ENCODE results near the gene RBM38. TPM values are rescaled to one million over a fixed set of nuclear protein-coding genes. Genes with fewer than 3 reads are reported as not detected.

The RBM38 gene
- total RNA-seq, 4 donors from 2014 or later = 11.0 to 16.0 (median 12.0) TPM

DNA sequence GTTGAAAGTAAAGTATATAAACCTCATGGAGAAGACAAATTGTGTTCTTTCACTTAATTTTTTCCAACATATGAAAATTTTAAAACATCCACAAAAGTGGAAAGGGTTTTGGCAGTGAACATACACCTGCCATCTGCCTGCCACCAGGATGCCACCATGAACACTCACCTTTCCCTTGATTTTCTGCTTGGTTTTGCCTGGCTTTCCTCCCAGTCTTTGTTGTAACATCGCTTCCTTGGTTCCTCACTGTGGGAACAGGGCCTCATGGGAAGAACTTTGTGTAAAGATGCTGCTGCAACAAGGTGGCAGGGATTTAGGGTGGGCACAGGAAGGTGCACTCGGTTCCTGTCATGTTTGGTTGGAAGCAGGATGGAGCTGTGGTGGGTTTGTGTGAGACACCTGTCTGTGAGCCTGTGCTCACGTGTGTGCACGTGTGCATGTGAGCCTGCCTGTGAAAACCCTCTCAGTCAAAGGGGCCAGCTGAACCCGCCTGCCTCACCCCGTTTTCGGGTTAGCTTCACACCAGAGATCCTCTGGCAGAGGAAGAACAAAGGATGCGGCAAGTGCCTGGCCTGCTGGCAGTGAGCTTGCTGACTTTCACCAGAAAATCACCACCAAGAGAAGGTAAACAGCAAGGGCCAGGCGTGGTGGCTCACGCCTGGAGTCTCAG is 11.0 kb upstream of the RBM38 start:
- Histone ChIP-seq H3K4me1 (no peaks in the 10 kb centered on the region), H3K4me3 (replicated peaks in 1 of 3) (no peak overlapping the region), H3K27me3 (no peaks in the 10 kb centered on the region), H3K9me3 (no peaks in the 10 kb centered on the region), H3K27ac (no peak overlapping the region), H3K36me3 (peaks cover 23 to 33% of the 10 kb centered on the region in 2 donors)
- no peak for DNase-seq
- TF ChIP-seq, protein P1, sequence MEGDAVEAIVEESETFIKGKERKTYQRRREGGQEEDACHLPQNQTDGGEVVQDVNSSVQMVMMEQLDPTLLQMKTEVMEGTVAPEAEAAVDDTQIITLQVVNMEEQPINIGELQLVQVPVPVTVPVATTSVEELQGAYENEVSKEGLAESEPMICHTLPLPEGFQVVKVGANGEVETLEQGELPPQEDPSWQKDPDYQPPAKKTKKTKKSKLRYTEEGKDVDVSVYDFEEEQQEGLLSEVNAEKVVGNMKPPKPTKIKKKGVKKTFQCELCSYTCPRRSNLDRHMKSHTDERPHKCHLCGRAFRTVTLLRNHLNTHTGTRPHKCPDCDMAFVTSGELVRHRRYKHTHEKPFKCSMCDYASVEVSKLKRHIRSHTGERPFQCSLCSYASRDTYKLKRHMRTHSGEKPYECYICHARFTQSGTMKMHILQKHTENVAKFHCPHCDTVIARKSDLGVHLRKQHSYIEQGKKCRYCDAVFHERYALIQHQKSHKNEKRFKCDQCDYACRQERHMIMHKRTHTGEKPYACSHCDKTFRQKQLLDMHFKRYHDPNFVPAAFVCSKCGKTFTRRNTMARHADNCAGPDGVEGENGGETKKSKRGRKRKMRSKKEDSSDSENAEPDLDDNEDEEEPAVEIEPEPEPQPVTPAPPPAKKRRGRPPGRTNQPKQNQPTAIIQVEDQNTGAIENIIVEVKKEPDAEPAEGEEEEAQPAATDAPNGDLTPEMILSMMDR (IDR thresholded peaks at IDR 0.05) = no peak
- no peak for TF ChIP-seq POLR2A (IDR thresholded peaks at IDR 0.05)
- WGBS, 2 donors = 93 to 96% methylated on average over 4 to 10 of the region's 10 CpGs
- intact Hi-C loops (cut with DNase I) = loop anchor here (5.0 to 10.0 kb wide), 4 partner anchors 117 to 1835 kb away; no protein-coding TSS in a partner anchor

DNA sequence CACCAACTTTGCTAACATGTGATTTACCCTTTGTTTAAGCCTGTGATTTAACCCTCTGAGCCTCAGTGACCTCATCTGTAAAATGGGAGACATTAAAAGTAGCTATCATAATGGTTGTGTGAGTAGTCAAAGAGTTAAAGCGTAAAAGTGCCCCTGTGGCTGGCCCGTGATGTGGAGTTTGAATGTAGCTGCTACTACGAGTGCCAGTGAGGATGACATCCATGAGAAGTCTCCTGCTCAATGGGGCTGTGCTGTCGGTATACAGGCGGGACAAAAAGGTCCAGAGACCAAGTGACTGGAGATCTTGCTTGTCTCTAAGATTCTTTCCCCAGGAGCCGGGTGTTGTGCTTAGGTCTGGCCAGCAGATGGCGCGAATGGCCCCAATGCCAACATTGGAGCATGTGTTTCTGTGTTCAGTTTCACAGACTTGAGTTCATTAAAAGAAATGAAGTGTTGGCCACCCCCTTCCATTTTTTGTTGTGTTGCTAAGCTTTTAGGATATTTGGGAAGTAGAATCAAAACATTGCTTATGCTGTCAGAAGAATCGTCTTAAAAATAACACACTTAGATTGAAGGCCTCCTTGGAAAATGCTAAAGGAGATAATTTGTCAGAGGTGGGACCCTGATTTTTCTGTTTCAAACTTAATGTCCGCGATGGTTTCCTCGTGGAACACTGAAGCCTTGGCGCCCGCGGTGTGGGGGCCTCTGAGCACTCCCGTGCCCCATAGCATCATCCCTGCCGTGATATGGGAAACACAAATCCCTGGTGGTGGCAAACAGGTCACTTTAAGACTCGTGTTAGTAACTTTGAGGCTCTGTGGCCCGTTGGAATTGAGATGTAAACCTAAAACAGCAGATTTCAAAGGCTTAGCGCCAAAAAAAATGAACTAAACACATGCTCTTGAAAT is 9.3 kb upstream of the RBM38 start:
- H3K4me3 ChIP-seq (replicated peaks in 1 of 3) = no peak overlapping the region
- no peaks in the 10 kb centered on the region for H3K27me3 ChIP-seq
- intact Hi-C loops (cut with DNase I) = loop anchor here (5.0 to 10.0 kb wide), 4 partner anchors 115 to 1833 kb away; no protein-coding TSS in a partner anchor
- no peak for TF ChIP-seq POLR2A (IDR thresholded peaks at IDR 0.05)
- TF ChIP-seq, protein P1 (IDR thresholded peaks at IDR 0.05) = peak; percentile 83 to 95 (median 89)
- no peaks in the 10 kb centered on the region for H3K9me3 ChIP-seq
- DNase-seq = peak; percentile 79 to 87
- H3K36me3 ChIP-seq = peaks cover 10 to 19% of the 10 kb centered on the region in 2 donors
- H3K27ac ChIP-seq = no peak overlapping the region
- no peaks in the 10 kb centered on the region for H3K4me1 ChIP-seq
- WGBS, 2 donors = 48 to 49% methylated on average over 20 of the region's 20 CpGs

DNA sequence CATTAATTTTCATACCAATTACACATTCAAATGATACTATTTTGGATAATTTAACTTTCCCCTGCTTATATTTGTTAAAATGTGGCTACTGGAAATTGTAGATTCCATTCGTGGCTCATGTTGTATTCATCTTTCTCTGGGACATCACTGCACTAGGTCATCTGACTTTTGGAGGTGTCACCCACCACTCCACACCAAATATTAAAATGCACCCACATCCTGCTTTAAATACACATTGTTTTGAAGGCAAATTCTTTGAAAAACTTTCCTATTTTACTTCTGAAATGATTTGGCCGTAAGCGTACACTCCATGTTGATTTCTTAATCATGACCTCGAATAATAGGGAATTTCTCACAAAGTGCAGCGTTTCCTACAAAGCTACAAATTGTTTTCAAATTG is 8.7 kb upstream of the RBM38 start:
- Histone ChIP-seq H3K27me3 (no peaks in the 10 kb centered on the region), H3K36me3 (peaks cover 4 to 12% of the 10 kb centered on the region in 2 donors), H3K4me1 (no peaks in the 10 kb centered on the region), H3K27ac (no peak overlapping the region), H3K9me3 (no peaks in the 10 kb centered on the region), H3K4me3 (replicated peaks in 1 of 3) (no peak overlapping the region)
- intact Hi-C loops (cut with DNase I) = loop anchor here (5.0 to 10.0 kb wide), 4 partner anchors 115 to 1832 kb away; no protein-coding TSS in a partner anchor
- TF ChIP-seq, protein P1 (IDR thresholded peaks at IDR 0.05) = no peak
- no peak for TF ChIP-seq POLR2A (IDR thresholded peaks at IDR 0.05)
- DNase-seq = no peak
- WGBS, 2 donors = 90 to 91% methylated on average over 5 of the region's 5 CpGs

DNA sequence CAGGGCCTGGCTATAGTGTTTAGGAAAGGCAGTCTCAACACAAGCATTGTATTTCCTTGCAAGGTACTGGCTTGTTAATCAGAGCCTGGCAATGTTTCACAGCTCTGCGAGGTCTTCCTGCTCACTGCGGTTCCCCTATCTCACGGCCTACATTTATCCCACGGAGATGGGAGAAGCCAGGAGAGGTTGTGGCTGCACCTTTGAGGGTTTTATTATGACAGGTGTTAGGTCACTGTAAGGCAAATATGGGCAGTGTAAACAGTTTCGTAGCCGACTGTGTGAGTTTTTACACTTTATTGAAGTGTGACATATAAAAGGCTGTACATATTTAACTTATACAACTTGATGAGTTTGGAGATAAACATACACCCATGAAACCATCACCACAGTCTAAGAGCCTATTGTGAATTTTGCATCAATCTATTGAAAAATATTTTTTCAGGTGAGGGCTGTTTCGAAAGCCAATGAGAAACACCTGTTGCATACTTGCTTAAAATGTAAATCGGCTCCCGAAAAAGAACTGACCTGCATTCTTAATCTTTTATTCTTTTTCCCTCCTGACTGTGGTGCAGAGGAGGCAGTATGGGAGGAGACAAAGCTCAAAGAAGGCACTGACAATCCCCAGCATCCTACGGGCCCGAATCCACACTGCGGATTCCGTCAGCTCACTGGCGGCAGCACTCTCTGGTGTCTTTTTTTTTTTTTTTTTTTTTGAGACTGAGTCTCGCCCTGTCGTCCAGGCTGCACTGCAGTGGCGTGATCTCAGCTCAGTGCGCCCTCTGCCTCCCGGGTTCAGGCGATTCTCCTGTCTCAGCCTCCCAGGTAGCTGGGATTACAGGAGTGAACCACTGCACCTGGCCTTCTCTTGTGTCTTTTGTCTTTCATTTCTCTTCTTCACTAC is 7.5 kb upstream of the RBM38 start:
- Histone ChIP-seq H3K9me3 (no peaks in the 10 kb centered on the region), H3K36me3 (peaks cover 0 to under 1% of the 10 kb centered on the region in 2 donors), H3K27ac (no peak overlapping the region), H3K27me3 (no peaks in the 10 kb centered on the region), H3K4me3 (replicated peaks in 1 of 3) (no peak overlapping the region), H3K4me1 (no peaks in the 10 kb centered on the region)
- DNase-seq = peak in 1 of 2 donors; percentile 1
- TF ChIP-seq POLR2A (IDR thresholded peaks at IDR 0.05) = no peak
- TF ChIP-seq, protein P1 (IDR thresholded peaks at IDR 0.05) = no peak
- intact Hi-C loops (cut with DNase I) = loop anchor here (5.0 to 10.0 kb wide), 4 partner anchors 114 to 1831 kb away; no protein-coding TSS in a partner anchor
- 92% methylated on average over 20 of the region's 20 CpGs for WGBS, 2 donors

Data from thyroid gland (tissue), 4 donors.